Motor neuron (in vitro differentiated cells): ENCODE results near the gene UBAC2. TPM values are rescaled to one million over a fixed set of nuclear protein-coding genes. Genes with fewer than 3 reads are reported as not detected.
"Not testable (repeated sequence)": the region's sequence is repeated elsewhere in the genome, so short reads cannot be mapped to it uniquely, and the experiment has no call there.

ENCODE experiments used
- ATAC-seq, 8 experiments: fragments of 200-7000 bp; cut with Tn5 transposase; replicated peaks in 6 of 8; 2 replicates each; pipeline ENCODE4 v1.8.0; 2021; ENCODE audit warnings: mild to moderate bottlenecking in 8 of 8, moderate library complexity in 8 of 8
- H3K27ac ChIP-seq, 2 donors: fragments of 250-450 bp; sonication (Bioruptor Pico); 2 replicates each; pipeline ENCODE4 v1.9.0; 2021; ENCODE audit warnings: antibody characterized with exemption in 2 of 2, mild to moderate bottlenecking in 2 of 2, moderate library complexity in 1 of 2
- H3K4me1 ChIP-seq, 2 donors: fragments of 250-450 bp; sonication (Bioruptor Pico); replicated peaks in 1 of 2; 2 replicates each; pipeline ENCODE4 v1.6.1; 2021; ENCODE audit warnings: antibody characterized with exemption in 2 of 2, mild to moderate bottlenecking in 2 of 2, moderate library complexity in 1 of 2
- H3K4me3 ChIP-seq, 5 donors: fragments of 250-450 bp; sonication (Bioruptor Pico); 2 replicates each; pipeline ENCODE4 v1.9.0; 2021; ENCODE audit warnings: antibody characterized with exemption in 5 of 5, mild to moderate bottlenecking in 5 of 5, moderate library complexity in 4 of 5
- WGBS, 10 experiments: fragments of 450-650 bp; shearing (Covaris generic); methylation state at CpG; one replicate each; pipeline ENCODE4 v1.0.0; 2022; 5-methylcytosine and 5-hydroxymethylcytosine counted together
- in situ Hi-C, 9 experiments: fragments of 400-800 bp; cut with MboI; loops; one replicate each; pipeline ENCODE4 v1.15.0; 2021; ENCODE audit warnings: low sequenced_read_pairs in 9 of 9, low pct_unique_long_range_greater_than_20kb in 2 of 9; ENCODE audit not compliant: unreplicated experiment in 9 of 9
- total RNA-seq, 8 experiments: library from RNA; unstranded; fragments of 300-600 nt; gene quantifications; 2 replicates each; pipeline versions ENCODE4 v1.2.3 to v1.2.4, GENCODE V29; 2022

The UBAC2 gene
- total RNA-seq, 8 experiments from 2014 or later = 28.5 to 47.7 (median 34.9) TPM

DNA sequence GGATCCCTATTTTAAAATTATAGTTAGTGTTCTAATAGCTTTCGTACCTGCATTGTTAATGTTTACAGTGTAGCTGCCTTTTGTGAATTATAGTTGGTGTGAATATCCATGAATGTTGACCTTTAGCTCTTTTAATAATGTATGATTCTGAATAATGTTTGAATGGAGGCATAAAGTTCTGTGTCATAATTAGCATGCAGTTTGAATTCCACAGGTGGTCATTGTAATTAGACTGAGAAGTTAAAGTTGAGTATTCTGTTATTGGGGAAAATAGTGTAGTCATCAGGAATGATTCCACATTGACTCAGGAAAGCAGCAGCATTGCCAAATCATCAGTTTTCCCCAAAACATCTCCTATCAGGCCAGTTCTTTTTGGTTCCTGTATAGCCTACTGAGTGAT is 45.4 kb downstream of the UBAC2 start:
- WGBS, 10 experiments = 22 to 100% (median 100%) methylated on average over 1 of the region's 1 CpG; no CpG with 5 or more reads in 1 of the 10 experiments
- no peak overlapping the region for H3K27ac ChIP-seq
- in situ Hi-C loops = no loop called here
- no peaks in the 10 kb centered on the region for H3K4me1 ChIP-seq
- peak in 1 of 8 experiments; percentile 72 for ATAC-seq
- H3K4me3 ChIP-seq = no peak overlapping the region

GRCh38 chr13:99249178-99249577 is 48.5 kb downstream of the UBAC2 start:
- whole genome bisulfite sequencing, 10 experiments = 0 to 100% (median 95%) methylated on average over 1 to 3 of the region's 3 CpGs; no CpG with 5 or more reads in 1 of the 10 experiments
- in situ Hi-C loops = not testable (repeated sequence)

DNA sequence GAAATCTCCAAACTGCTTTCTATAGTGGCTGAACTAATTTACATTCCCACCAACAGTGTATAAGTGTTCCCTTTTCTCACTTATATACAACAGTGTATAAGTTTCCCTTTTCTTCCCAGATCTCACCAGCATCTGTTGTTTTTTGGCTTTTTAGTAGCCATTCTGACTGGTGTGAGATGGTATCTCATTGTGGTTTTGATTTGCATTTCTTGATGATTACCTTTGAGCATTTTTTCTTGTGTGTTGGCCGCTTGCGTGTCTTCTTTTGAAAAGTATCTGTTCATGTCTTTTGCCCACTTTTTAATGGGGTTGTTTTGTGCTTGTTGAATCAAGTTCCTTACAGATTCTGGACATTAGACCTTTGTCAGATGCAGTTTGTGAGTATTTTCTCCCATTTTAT is 49.0 kb downstream of the UBAC2 start:
- WGBS, 10 experiments = 86 to 100% (median 100%) methylated on average over 2 of the region's 2 CpGs; no CpG with 5 or more reads in 1 of the 10 experiments
- H3K4me1 ChIP-seq, H3K4me3 ChIP-seq, H3K27ac ChIP-seq, ATAC-seq, in situ Hi-C loops: not testable (repeated sequence)

More at GRCh38 chr13:99249178-99249577, 48.5 kb downstream of the UBAC2 start:
- not testable (repeated sequence) for ATAC-seq, H3K27ac ChIP-seq, H3K4me3 ChIP-seq, H3K4me1 ChIP-seq

DNA sequence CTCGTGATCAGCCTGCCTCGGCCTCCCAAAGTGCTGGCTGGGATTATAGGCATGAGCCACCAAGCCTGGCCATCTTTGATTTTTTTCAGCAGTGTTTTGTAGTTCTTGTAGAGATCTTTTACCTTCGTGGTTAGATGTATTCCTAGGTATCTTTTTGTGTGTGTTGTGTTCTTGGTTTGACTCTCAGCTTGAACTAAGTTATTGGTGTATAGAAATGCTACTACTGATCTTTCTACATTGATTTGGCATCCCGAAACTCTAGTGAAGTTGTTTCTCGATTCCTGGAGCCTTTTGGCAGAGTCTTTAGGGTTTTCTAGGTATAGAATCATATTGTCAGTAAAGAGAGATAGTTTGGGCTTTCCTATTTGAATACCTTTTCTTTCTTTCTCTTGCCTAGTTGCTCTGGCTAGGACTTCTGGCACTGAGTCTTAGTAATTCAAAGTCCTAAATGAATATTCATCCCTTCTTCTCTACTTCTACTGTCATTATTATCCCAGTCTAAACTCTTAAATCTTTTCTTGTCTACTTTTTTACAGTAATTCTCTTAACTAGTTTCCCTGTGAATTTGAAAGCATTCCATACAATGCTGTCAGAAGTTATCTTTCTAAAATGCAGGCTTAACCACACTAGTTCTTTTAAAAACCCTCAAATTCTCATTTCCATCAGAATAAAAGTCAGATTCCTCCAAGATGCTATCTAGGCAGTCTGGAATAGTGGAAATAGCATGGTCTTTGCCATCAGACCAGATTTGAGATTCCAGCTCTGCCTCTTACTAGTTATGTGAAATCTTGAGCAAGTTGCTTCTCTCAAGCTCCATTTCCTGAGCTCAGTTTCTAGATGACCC is 50.5 kb downstream of the UBAC2 start:
- in situ Hi-C loops = no loop called here
- WGBS, 10 experiments = 83 to 100% (median 100%) methylated on average over 1 to 5 of the region's 5 CpGs; no CpG with 5 or more reads in 1 of the 10 experiments
- H3K4me3 ChIP-seq = no peak overlapping the region
- no peak overlapping the region for H3K27ac ChIP-seq
- peaks cover 0 to 9% of the 10 kb centered on the region in 2 donors for H3K4me1 ChIP-seq
- no peak for ATAC-seq

DNA sequence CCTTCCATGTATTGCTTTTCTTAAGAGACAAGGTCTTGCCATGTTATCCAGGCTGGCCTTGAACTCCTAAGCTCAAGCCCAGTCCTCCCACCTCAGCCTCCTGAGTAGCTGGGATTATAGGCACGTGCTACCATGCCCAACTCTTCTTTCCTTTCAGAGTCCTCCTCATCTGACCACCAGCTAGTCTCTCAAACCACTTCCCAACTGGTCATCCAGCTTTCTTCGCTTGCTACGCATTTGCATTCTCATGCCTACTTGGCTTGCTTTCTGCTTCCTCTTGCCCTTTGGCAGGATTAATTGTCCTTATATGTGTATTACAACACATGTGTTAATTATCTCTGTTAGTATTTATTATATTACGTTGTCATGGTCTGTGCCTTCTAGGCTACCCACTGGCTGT is 51.3 kb downstream of the UBAC2 start:
- H3K4me3 ChIP-seq = no peak overlapping the region
- in situ Hi-C loops = no loop called here
- 67 to 100% (median 91%) methylated on average over 1 to 4 of the region's 4 CpGs; no CpG with 5 or more reads in 2 of the 10 experiments for WGBS, 10 experiments
- H3K27ac ChIP-seq = no peak overlapping the region
- no peak for ATAC-seq
- H3K4me1 ChIP-seq = peaks cover 0 to 9% of the 10 kb centered on the region in 2 donors

DNA sequence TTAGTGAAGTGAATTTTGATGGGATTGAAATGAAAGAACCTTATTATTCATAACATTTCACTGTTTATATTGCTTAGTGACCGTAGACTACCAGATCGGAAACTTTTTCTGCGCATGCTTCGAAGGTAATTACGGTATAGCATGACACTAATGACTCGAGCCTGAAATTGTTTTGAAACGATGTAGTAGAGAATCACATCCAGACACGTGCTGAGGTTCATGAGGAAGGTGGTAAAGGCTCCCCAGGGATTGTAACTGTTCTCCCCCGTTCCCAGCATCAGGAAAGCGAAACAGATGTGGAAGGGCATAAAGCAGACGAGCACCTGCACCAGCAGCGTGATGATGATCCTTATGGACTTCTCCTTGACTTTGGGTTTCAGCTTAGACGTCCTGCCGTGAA is 54.2 kb downstream of the UBAC2 start:
- Histone ChIP-seq H3K4me1 (peaks cover 0 to 9% of the 10 kb centered on the region in 2 donors), H3K4me3 (no peak overlapping the region), H3K27ac (peak overlapping the region in 1 of 2 donors; percentile 3)
- no peak for ATAC-seq
- 40 to 100% (median 96%) methylated on average over 1 to 11 of the region's 14 CpGs; no CpG with 5 or more reads in 1 of the 10 experiments for WGBS, 10 experiments
- in situ Hi-C loops = no loop called here

DNA sequence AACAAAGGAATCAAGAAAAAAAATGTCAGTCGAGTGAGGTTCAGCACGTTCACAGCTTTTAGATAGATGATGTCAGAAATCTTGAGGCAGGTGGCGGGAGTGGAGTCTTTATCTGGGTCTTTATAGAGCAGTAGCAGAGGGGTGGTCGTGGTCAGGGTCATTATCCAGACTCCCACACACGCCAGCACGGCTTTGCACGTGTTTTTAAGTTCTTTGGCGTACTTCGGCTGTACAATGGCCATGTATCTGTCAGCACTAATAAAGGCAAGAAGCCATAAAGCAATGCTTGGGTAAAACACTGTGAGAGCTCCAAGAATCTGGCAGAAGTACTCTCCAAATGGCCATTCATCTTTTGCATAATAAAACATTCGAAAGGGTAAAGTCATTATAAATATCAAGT is 54.6 kb downstream of the UBAC2 start:
- WGBS, 10 experiments = 74 to 100% (median 80%) methylated on average over 1 to 9 of the region's 10 CpGs; no CpG with 5 or more reads in 3 of the 10 experiments
- Histone ChIP-seq H3K4me3 (no peak overlapping the region), H3K27ac (peak overlapping the region in 1 of 2 donors; percentile 3), H3K4me1 (peaks cover 2 to 9% of the 10 kb centered on the region in 2 donors)
- in situ Hi-C loops = no loop called here
- ATAC-seq = peak in 1 of 8 experiments; percentile 22

DNA sequence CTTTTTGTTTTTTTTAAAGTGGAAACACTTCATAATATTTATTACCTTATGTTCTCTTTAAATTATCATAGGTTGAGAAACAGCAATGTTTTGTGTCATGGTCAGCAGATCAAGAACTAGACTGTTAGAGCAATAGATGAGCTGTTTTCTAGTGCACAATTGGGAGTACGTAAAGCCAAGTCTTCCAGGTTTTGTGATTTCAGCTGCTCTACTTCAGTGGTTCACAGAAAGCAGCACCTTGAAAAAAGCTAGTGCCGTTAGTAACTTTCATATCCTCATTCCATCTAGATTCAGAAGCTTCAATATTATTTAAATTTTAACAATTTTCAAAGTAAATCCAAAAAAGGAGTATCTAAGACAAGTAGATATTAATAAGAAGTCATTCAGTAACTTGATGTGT is 55.6 kb downstream of the UBAC2 start:
- in situ Hi-C loops = no loop called here
- no peak overlapping the region for H3K27ac ChIP-seq
- no peak for ATAC-seq
- no peak overlapping the region for H3K4me3 ChIP-seq
- H3K4me1 ChIP-seq = peaks cover 3 to 9% of the 10 kb centered on the region in 2 donors
- WGBS, 10 experiments = 80 to 100% (median 95%) methylated on average over 1 to 2 of the region's 2 CpGs

- in situ Hi-C loops = no loop called here
These were observed 56.1 kb downstream of the UBAC2 start for GRCh38 chr13:99256709-99257108.

GRCh38 chr13:99257291-99257690 is 56.6 kb downstream of the UBAC2 start:
- Histone ChIP-seq H3K27ac (no peak overlapping the region), H3K4me1 (peaks cover 3 to 9% of the 10 kb centered on the region in 2 donors), H3K4me3 (no peak overlapping the region)
- in situ Hi-C loops = no loop called here
- no peak for ATAC-seq
- 60 to 100% (median 94%) methylated on average over 1 to 2 of the region's 2 CpGs for WGBS, 10 experiments

More at GRCh38 chr13:99256709-99257108, 56.1 kb downstream of the UBAC2 start:
- H3K4me1 ChIP-seq = peaks cover 3 to 9% of the 10 kb centered on the region in 2 donors
- H3K4me3 ChIP-seq = no peak overlapping the region
- ATAC-seq = no peak
- 54 to 100% (median 93%) methylated on average over 1 to 3 of the region's 3 CpGs for WGBS, 10 experiments
- no peak overlapping the region for H3K27ac ChIP-seq

DNA sequence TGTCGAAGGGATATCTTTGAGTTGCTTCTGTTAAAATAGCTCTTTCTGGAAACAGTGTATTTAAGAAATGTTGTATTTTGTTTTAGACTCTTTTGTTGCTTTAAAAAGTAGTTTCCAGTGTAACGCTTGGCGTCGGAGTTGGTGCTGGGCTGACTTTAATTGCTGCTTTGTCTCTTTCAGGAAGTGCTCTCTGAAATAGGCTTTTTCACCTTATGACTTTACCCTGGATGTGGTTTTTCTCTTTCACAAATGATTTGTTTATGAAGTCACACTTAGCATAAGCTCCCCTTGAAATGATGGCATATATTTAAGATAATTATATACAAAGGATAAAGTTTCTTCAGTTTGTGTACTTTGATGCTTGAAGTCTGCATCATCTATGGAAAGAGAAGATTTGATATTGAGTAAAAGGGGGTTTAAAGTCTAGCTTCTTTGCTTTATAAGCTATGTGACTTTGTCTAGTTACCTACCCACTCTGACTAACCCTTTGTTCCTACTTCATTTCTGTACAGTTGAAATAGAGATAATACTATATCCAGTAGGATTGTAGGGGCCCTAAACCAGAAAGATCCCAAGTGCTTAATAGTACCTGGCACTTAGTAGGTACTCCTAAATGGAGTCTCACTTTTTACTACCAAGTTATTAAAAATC is 57.7 kb downstream of the UBAC2 start, which contains the start of gene GPR18:
Gene GPR18, minus strand, starts transcription at position 170 of the 651 bp plus-strand sequence. CDS start 2,507 bp downstream, outside the sequence.
- Histone ChIP-seq H3K4me1 (peaks cover 3 to 9% of the 10 kb centered on the region in 2 donors), H3K4me3 (no peak within 1 kb of the TSS), H3K27ac (no peak within 1 kb of the TSS)
- ATAC-seq = no peak
- in situ Hi-C loops = no loop called here
- 83 to 100% (median 94%) methylated on average over 1 to 4 of the region's 4 CpGs; no CpG with 5 or more reads in 2 of the 10 experiments for WGBS, 10 experiments

DNA sequence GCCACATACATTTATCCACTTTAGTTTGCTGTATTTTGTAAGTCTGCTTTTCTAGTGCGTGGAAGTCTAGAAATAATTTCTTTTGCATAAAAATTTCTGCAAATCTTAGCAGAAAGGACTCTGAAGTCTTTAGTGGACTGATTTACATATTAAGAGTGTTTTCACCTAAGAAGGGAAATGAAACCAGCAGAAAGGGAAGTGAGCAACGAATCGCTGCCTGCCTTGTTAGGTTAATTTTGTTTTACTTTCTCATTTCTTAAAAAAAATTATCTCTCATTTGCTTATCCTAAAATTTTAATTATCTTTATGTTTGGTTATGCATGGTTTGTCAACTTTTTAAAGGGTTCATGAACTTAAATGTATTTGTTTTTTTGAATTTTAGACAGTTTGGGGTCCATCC is 58.3 kb downstream of the UBAC2 start:
- H3K4me1 ChIP-seq = peaks cover 3 to 9% of the 10 kb centered on the region in 2 donors
- WGBS, 10 experiments = 87 to 100% (median 92%) methylated on average over 1 to 3 of the region's 3 CpGs; no CpG with 5 or more reads in 1 of the 10 experiments
- no peak overlapping the region for H3K4me3 ChIP-seq
- no peak for ATAC-seq
- H3K27ac ChIP-seq = no peak overlapping the region
- in situ Hi-C loops = no loop called here

DNA sequence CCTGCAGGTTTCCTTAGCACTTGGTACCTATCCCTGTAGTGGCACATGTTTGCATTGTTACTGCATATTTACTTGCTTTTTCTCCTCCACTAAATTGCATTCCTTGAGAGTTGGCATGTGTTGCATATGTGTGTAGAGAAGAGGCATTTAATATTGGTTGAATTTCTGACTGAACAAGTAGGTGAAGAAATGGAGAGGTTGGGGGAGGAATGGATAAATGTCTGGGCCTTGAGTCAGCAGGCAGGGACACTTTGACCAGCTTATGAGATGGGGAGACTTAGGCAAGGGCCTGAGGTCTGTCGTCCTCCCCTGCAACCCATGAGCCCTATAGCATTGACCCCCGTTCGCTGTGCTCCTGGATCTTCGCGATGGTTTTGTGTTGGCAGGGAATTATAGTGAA is 59.6 kb downstream of the UBAC2 start:
- no peak overlapping the region for H3K27ac ChIP-seq
- no peak overlapping the region for H3K4me3 ChIP-seq
- H3K4me1 ChIP-seq = peaks cover 3 to 7% of the 10 kb centered on the region in 2 donors
- in situ Hi-C loops = loop anchor here in 1 of 9 experiments (10.0 kb wide), 1 partner anchor 175 kb away; no protein-coding TSS in a partner anchor
- no peak for ATAC-seq
- 80 to 100% (median 99%) methylated on average over 1 to 5 of the region's 5 CpGs; no CpG with 5 or more reads in 4 of the 10 experiments for WGBS, 10 experiments
